Renal pelvis (tissue), 4 donors: ENCODE data around the gene RBM42. TPM values are rescaled to one million over a fixed set of nuclear protein-coding genes. Genes with fewer than 3 reads are reported as not detected.
"Not testable (repeated sequence)": the region's sequence is repeated elsewhere in the genome, so short reads cannot be mapped to it uniquely, and the experiment has no call there.

ENCODE experiments used
- DNase-seq: peaks from one replicate; pipeline ENCODE4 v3.0.0-alpha.2; 2013
- polyA plus RNA-seq, 3 donors: library from polyadenylated mRNA; unstranded; fragments of 120-200 nt; gene quantifications; one replicate each; pipeline ENCODE4 v1.2.1, GENCODE V29; 2013; ENCODE audit not compliant: insufficient read length in 3 of 3

Gene RBM42
- polyA plus RNA-seq, 3 donors = 66.7 to 93.3 (median 84.2) TPM

GRCh38 chr19:35644206-35644986 lies 15.6 kb downstream of the RBM42 start:
- peak; percentile 86 for DNase-seq

DNA sequence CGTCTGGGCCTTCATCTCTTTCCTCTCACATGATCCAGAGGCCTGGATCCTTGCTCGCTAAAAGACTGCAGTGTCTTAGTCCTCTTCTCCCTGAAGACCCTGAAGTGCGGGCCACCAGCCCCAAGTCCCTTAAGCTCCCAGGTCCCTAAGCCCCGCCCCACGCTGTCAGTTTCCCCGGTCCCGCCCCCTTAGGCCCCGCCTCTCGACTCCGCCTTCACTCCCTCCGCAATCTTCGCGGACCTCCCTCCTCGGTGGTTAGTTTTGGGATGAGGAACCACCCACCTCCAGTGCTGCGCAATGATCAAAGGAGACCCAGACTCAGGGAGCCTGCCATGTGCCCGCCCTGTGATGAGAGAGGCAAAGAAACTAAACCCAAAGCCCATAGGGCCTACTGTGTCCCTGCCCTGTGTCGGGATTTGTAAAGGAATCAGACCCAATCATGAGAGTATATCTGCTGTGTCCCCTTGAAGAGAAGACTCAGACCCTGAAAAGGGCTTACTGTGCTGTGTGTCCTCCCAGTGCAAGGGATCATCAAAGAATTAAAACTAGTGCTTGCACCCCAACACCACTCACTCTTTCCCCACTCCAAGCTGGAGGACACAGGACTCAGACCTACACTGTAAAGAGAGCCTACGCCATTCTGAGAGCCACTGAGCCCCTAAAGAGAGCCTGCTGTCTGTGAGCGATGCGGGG lies 16.3 kb downstream of the RBM42 start:
- peak; percentile 52 for DNase-seq

DNA sequence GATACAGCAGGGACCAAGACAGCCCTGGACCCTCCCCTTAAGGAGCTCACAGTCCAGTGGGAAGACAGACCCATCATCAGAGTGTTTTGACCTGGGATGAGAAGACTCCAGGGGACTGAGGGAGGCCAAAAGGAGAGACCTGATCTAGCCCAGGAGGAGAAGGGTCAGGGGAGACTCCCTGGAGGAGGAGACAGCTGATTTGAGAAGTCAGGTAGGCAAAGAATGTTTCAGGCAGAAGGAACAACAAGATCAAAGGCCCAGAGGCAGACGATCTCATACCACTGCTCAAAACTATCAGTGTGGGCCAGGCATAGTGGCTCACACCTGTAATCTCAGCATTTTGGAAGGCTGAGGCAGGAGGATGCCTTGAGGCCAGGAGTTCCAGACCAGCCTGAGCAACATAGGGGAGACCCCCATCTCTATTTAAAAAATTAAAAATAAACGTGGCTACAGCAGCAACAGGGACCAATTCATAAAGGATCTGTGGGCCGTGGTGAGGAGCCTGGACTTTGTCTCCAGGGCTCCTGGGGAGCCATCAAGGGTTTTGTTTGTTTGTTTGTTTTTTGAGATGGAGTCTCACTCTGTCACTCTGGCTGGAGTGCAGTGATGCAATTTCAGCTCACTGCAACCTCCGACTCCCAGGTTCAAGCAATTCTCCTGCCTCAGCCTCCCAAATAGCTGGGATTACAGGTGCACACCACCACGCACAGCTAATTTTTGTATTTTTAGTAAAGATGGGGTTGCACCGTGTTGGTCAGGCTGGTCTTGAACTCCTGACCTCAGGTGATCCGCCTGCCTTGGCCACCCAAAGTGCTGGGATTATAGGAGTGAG lies 17.1 kb downstream of the RBM42 start:
- no peak for DNase-seq

DNA sequence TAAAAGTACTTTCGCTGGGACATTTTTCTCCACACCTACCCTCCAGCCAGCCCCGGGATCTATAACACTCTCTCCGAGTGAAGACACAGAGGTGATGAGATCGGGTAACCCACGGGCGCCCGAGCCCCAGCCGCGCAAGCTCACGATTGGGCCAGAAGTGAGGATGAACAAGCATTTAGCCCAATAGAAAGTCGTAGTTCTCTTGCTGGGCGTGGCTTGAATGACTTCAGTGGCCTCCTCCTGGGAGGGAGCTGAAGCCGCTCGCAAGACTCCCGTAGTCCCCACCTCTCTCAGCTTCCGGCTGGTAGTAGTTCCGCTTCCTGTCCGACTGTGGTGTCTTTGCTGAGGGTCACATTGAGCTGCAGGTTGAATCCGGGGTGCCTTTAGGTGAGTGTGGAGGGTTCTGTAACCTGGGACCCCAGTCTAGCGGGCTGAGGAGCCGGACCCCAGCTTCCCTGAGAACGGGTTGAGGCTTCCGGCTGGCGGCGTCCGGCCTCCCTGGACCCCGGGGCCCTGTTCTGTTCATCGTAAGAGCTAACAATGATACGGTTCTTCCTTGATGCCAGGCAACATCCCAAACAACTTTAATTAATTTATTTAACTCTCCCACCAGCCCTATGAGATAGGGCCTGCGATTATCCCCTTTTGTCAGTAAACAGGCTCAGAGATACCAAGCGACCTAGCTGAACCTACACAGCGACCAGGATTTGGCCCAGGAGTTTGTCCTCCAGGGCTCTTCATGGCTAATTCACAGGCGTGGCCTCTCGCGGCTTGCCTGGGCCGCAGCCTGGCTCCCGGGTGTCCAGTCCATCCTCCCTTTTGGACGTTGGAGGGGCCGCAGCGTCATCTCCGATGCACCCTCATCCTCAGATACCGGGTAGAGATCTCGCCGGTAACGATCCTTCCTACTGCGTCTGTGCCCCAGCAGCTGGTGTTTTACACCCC lies 19.5 kb downstream of the RBM42 start, which contains the start of gene COX6B1:
Gene COX6B1, plus strand, starts transcription at position 307 of the 945 bp plus-strand sequence. CDS start 2,921 bp downstream, outside the sequence.
- DNase-seq = peak; percentile 97

DNA sequence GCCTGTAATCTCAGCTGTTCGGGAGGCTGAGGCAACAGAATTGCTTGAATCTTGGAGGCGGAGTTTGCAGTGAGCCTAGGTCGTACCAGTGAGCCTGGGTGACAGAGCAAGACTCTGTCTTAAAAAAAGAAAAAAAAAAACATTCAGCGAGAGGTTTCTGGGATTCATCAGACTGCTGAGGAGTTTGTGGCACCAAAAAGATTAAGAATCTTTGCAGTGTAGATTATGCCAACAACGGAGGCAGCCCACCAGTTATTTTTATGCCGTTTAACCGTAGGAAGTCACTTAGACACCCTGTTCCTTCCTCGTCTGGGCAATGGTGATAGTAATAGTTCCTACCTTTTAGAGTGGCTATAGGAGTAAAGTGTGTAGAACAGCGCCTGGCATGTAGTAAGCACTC lies 21.7 kb downstream of the RBM42 start:
- no peak for DNase-seq

DNA sequence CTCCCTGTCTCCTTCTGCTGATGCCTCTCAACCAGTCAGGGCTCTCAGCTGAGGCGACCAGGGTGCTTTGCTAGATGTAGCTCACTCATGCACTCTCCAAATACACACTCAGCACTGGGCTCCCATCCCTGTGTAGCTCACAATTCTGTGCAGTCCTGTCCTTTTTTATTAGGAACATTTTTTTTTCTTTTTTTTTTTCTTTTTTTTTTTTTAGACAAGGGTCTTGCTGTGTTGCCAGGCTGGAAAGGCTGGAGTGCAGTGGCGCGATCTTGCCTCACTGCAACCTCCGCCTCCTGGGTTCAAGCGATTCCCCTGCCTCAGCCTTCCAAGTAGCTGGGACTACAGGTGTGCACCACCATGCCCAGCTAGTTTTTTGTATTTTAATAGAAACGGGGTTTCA lies 26.0 kb downstream of the RBM42 start:
- not testable (repeated sequence) for DNase-seq

GRCh38 chr19:35655600-35655999 lies 26.8 kb downstream of the RBM42 start:
- DNase-seq = no peak

DNA sequence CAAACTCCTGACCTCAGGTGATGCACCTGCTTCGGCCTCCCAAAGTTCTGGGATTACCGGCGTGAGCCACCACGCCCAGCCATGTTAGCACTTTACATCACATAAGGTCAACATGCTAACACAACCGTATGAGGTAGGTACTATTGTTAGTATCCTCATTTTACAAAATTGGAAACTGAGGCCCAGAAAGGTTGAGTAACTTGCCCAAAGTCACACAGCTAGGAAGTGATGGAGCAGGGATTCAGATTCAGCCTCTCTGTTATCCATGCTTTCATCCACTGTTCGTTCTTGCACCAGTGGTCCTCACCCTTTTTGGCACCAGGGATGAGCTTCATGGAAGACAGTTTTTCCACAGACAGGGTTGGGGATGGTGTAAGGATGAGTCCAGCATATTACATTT lies 27.9 kb downstream of the RBM42 start:
- no peak for DNase-seq

DNA sequence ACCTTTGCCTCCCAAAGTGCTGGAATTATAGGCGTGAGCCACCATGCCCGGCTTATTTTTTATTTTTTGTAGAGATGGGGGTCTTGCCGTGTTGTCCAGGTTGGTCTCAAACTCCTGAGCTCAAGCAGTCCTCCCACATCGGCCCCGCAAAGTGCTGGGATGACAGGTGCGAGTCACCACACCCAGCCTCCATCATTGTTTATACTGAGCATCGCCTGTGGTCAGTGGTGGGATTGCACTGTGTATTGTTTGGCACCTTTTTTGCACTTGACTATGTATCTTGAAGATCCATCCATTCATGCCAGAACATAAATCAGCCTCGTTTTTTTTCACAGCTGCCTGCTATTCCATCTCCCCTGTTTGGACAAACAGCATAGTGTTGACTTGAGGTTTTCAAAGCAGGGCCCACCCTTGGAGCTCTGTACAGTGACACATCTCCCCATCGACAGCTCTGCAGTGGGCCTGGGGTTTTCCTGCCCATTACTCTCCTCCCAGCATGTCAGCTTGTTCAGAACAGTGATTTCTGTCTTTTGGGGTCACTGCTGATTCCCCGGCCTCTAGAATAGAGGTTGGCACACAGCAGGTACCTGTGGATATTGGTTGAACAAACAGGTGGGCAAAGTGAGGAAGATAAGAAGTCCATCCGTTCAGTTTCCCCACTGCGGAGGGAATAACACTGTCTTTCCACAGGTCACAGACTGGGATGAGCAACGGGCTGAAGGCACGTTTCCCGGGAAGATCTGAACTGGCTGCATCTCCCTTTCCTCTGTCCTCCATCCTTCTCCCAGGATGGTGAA lies 29.3 kb downstream of the RBM42 start:
- DNase-seq = no peak

DNA sequence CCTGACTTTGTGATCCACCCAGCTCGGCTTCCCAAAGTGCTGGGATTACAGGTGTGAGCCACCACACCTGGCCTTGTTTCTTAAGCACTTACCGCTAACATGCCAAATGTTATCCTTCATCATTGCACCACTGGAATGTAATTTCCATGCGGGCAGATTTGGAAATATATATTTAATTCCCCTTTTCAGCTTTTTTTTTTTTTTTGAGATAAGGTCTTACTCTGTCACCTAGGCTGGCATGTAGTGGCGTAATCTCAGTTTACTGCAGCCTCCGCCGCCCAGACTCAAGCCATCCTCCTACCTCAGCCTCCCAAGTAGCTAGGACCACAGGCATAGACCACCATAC lies 33.1 kb downstream of the RBM42 start:
- no peak for DNase-seq

GRCh38 chr19:35663981-35664380 lies 35.1 kb downstream of the RBM42 start:
- no peak for DNase-seq

DNA sequence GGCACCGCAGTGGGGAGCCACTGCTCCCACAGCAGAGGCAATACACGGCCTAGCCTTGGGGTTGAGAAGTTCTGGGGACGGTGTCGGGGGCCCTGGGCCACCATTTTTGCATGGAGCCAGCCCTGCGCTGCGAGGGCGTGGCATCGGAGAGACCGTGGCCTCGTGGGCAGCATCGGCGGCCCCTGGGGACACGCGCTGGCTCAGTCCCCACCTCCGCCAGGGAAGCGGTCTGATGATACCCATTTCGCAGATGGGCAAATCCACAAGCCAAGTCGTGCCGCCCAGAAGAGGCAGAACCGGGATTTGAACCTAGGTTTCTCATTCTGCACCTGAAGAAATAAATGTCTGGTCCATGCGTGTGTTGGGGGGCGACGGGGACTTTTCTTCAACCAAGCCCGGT lies 36.3 kb downstream of the RBM42 start:
- DNase-seq = no peak

- no peak for DNase-seq
Observed at GRCh38 chr19:35665604-35666003, 36.8 kb downstream of the RBM42 start.

DNA sequence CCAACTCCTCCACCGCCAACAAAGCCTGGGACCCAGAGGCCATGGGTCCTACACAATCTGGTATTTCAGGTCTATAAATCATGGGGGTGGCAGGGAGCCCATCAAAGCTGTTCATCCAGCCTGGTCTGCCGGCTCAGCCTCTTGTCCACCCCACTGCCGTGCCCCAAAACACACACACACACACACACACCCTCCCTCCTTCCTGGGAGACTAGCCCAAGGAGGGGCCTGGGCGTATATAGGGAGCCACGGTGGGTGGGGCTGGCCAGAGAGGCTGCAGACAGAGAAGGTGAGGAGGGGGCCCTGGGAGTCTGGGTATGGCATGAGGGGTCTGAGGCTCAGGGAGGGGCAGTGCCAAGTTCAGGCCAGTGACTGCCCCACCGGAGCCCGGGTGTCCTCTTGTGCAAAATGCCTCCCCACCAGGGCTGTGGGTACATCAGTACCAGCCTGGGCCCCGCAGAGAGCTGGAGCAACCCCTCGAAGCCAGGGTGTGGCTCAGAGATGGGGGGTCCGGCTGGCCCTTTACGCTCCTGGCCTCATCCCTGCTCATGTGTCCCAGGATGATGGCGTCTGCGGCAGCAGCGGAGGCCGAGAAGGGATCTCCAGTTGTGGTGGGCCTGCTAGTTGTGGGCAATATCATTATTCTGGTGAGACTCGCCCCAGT lies 37.5 kb downstream of the RBM42 start, which contains the start of gene UPK1A:
Gene UPK1A, plus strand, starts transcription at position 267 of the 663 bp plus-strand sequence. Its CDS starts 296 bp downstream, at position 563.
- DNase-seq = no peak

- DNase-seq = no peak
Observed at GRCh38 chr19:35669566-35669965, 40.7 kb downstream of the RBM42 start.

DNA sequence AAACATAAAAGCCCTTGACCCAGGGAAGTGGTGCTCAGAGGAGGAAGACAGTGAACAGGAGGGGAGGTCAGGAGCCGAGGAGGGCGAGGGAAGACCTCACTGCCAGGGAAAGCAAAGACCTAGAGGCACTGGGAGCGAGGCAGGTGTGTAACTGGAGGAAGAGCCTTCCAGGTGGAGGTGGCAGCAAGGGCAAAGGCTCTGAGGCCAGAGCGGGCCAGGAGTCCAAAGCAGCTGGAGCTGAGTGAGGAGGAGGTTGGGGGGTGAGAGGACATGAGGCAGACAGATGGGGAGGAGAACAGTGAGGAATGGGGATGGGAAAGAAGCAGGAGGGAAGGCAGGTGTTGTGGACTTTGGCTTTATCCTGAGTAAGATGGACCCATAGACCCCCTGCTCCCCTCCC lies 41.1 kb downstream of the RBM42 start:
- DNase-seq = no peak

- no peak for DNase-seq
Observed at GRCh38 chr19:35670686-35671085, 41.9 kb downstream of the RBM42 start.

DNA sequence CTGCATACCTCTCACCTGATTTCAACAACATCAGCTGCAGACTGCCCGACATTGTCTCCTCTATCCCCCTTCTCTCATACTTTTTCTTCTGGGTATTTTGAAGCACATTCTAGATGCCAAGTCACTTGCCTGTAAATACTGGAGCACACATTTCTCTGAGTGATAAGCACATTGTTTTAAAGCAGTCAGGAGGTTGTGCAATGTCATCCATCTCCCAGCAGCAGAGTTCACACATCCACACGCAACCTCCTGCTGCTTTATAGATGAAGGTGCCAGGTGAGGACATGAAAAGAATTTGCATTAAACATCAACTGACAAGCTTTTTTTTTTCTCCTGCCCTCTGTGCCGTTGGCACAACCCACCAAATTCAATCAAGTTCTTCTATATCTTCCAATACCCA lies 43.0 kb downstream of the RBM42 start:
- no peak for DNase-seq

DNA sequence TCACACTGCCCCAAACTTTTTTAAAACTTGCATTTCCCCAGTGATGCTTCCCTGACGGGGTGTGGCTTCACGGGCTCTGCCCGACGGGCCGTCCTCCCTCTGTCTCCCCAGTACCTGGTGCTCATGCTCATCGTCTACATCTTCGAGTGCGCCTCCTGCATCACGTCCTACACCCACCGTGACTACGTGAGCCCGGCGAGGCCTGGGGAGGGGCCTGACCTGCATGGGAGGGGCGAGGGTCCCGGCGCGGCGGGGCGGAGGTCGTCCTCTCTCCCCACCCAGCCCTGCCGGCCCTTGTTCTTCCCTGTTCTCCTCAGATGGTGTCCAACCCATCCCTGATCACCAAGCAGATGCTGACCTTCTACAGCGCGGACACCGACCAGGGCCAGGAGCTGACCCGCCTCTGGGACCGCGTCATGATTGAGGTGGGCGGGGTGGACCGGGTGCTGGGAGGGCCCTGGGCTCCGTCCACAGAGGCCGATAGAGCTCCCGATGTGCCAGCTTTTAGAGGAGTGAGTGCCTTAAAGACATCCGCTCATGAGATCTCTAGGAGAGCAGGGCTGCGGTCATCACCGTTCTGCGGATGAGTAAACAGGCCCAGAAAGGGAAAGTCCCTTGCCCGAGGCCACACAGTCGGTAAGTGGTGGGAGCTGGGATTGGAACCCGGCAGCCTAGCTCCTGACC lies 44.4 kb downstream of the RBM42 start:
- no peak for DNase-seq
